ENCODE data around the gene RNF14. TPM values are rescaled to one million over a fixed set of nuclear protein-coding genes. Genes with fewer than 3 reads are reported as not detected.
"Not testable (repeated sequence)": the region's sequence is repeated elsewhere in the genome, so short reads cannot be mapped to it uniquely, and the experiment has no call there.

Gene RNF14
- total RNA-seq, 1 experiment from 2014 or later, result 20.1 TPM

GRCh38 chr5:142036918-142037317, 68.0 kb downstream of the RNF14 start:
- no peak overlapping the region for H4K8ac ChIP-seq (replicated peaks; ENCODE audit: insufficient read length, low read depth, low read length)
- peaks cover 0 to 2% of the 10 kb centered on the region in 2 experiments; a peak in 2 of 4 replicates for H3K4me1 Mint-ChIP-seq
- H3K27me3 Mint-ChIP-seq (ENCODE audit: low read depth), result peaks cover 1% of the 10 kb centered on the region
- no peaks in the 10 kb centered on the region for H3K36me3 Mint-ChIP-seq (ENCODE audit: insufficient read depth in 1 of 3, low read depth in 3 of 3)
- H3K4me3 Mint-ChIP-seq, result no peak overlapping the region
- H3K14ac ChIP-seq (ENCODE audit: insufficient read depth, low read length), result no peak overlapping the region
- H3K23ac ChIP-seq (ENCODE audit: insufficient read length, low read depth, low read length), result no peak overlapping the region
- no peaks in the 10 kb centered on the region for H3K79me1 ChIP-seq (ENCODE audit: insufficient read depth, low read depth, low read length, poor library complexity, severe bottlenecking)
- H3K79me2 ChIP-seq (ENCODE audit: insufficient read depth, low read length), result no peaks in the 10 kb centered on the region
- no peak overlapping the region for H3K4me2 ChIP-seq (ENCODE audit: insufficient read depth, insufficient read length, low read length)
- H3K4me1 ChIP-seq (ENCODE audit: insufficient read depth, low read length), result no peaks in the 10 kb centered on the region
- no peaks in the 10 kb centered on the region for H3K9me3 Mint-ChIP-seq
- WGBS (ENCODE audit: extremely low coverage, insufficient read length, low lambda C conversion rate), result no CpG with 5 or more reads among the region's 13 CpGs
- no peaks in the 10 kb centered on the region for H3K9me3 ChIP-seq (ENCODE audit: control insufficient read depth, low read depth, low read length)
- no peak overlapping the region for H3K9ac ChIP-seq (ENCODE audit: extremely low read depth, insufficient read length, low read length)
- no peak overlapping the region; a peak in 1 of 7 replicates for H3K27ac Mint-ChIP-seq
- no peak overlapping the region for H3K27ac ChIP-seq (ENCODE audit: insufficient read length, low read depth, low read length)
- no peak overlapping the region for H3K56ac ChIP-seq (ENCODE audit: insufficient read length, low read depth, low read length)
- no peak overlapping the region for H4K91ac ChIP-seq (ENCODE audit: insufficient read length, low read depth, low read length)
- no peak overlapping the region for H2AK5ac ChIP-seq (ENCODE audit: insufficient read length, low read length)
- no peak overlapping the region for H2BK20ac ChIP-seq (ENCODE audit: low read depth, low read length, poor library complexity, severe bottlenecking)
- no peak overlapping the region for H3K4ac ChIP-seq (ENCODE audit: low read depth, low read length)
- no peaks in the 10 kb centered on the region for H3K23me2 ChIP-seq (ENCODE audit: insufficient read length, low read depth, low read length, poor library complexity, severe bottlenecking)
- H2BK5ac ChIP-seq (ENCODE audit: insufficient read length, low read length), result no peak overlapping the region
- H2BK12ac ChIP-seq (ENCODE audit: insufficient read length, low read depth, low read length), result no peak overlapping the region
- no peak for TF ChIP-seq CTCF (conservative IDR thresholded peaks at IDR 0.05)
- no peaks in the 10 kb centered on the region for H3K27me3 ChIP-seq (ENCODE audit: insufficient read depth, low read length)
- H4K5ac ChIP-seq (ENCODE audit: insufficient read length, low read depth, low read length), result no peak overlapping the region
- no peak overlapping the region for H3T11ph ChIP-seq (ENCODE audit: low read length)
- H2BK15ac ChIP-seq (ENCODE audit: low read depth, low read length), result no peak overlapping the region
- H2BK120ac ChIP-seq (ENCODE audit: low read depth, low read length, poor library complexity, severe bottlenecking), result no peak overlapping the region
- H3K18ac ChIP-seq (ENCODE audit: insufficient read length, low read depth, low read length), result no peak overlapping the region
- DNase-seq, result no peak
- no peak overlapping the region for H2AFZ ChIP-seq (ENCODE audit: low read length)
- H4K20me1 ChIP-seq (ENCODE audit: control insufficient read depth, insufficient read depth, insufficient read length), result no peaks in the 10 kb centered on the region

GRCh38 chr5:142037599-142037998, 68.7 kb downstream of the RNF14 start:
- H3K27ac ChIP-seq (ENCODE audit: insufficient read length, low read depth, low read length); H3K27me3 Mint-ChIP-seq (ENCODE audit: low read depth); H3K4me1 ChIP-seq (ENCODE audit: insufficient read depth, low read length); H3K14ac ChIP-seq (ENCODE audit: insufficient read depth, low read length); H3K36me3 Mint-ChIP-seq (ENCODE audit: insufficient read depth in 1 of 3, low read depth in 3 of 3); H3K9me3 Mint-ChIP-seq; H2AK5ac ChIP-seq (ENCODE audit: insufficient read length, low read length); H3K27me3 ChIP-seq (ENCODE audit: insufficient read depth, low read length); H3K27ac Mint-ChIP-seq; H3K4ac ChIP-seq (ENCODE audit: low read depth, low read length); H3K4me3 Mint-ChIP-seq; H4K5ac ChIP-seq (ENCODE audit: insufficient read length, low read depth, low read length); H3T11ph ChIP-seq (ENCODE audit: low read length); H3K4me1 Mint-ChIP-seq; H3K18ac ChIP-seq (ENCODE audit: insufficient read length, low read depth, low read length); H2BK120ac ChIP-seq (ENCODE audit: low read depth, low read length, poor library complexity, severe bottlenecking); H3K79me2 ChIP-seq (ENCODE audit: insufficient read depth, low read length); H2BK20ac ChIP-seq (ENCODE audit: low read depth, low read length, poor library complexity, severe bottlenecking); H4K20me1 ChIP-seq (ENCODE audit: control insufficient read depth, insufficient read depth, insufficient read length); H2BK5ac ChIP-seq (ENCODE audit: insufficient read length, low read length); H3K9ac ChIP-seq (ENCODE audit: extremely low read depth, insufficient read length, low read length); H2AFZ ChIP-seq (ENCODE audit: low read length); H3K9me3 ChIP-seq (ENCODE audit: control insufficient read depth, low read depth, low read length); H2BK15ac ChIP-seq (ENCODE audit: low read depth, low read length); DNase-seq; H3K4me2 ChIP-seq (ENCODE audit: insufficient read depth, insufficient read length, low read length); H3K56ac ChIP-seq (ENCODE audit: insufficient read length, low read depth, low read length); H3K23me2 ChIP-seq (ENCODE audit: insufficient read length, low read depth, low read length, poor library complexity, severe bottlenecking); H4K91ac ChIP-seq (ENCODE audit: insufficient read length, low read depth, low read length); H3K23ac ChIP-seq (ENCODE audit: insufficient read length, low read depth, low read length); H4K8ac ChIP-seq (replicated peaks; ENCODE audit: insufficient read length, low read depth, low read length); H3K79me1 ChIP-seq (ENCODE audit: insufficient read depth, low read depth, low read length, poor library complexity, severe bottlenecking); H2BK12ac ChIP-seq (ENCODE audit: insufficient read length, low read depth, low read length): not testable (repeated sequence)
- no CpG with 5 or more reads among the region's 3 CpGs for WGBS (ENCODE audit: extremely low coverage, insufficient read length, low lambda C conversion rate)
